Activated T-cell treated with anti-CD3 and anti-CD28 coated beads, Interleukin-2, amount 50 U/mL, for 4 hours (primary cell): ENCODE measurements around the gene VPS13A. TPM values are rescaled to one million over a fixed set of nuclear protein-coding genes. Genes with fewer than 3 reads are reported as not detected.
A peak's percentile ranks its signal among the peaks of the same experiment; 100 is the strongest.
"Not testable (repeated sequence)": the region's sequence is repeated elsewhere in the genome, so short reads cannot be mapped to it uniquely, and the experiment has no call there.

Experiments
- ATAC-seq, 2 donors: fragments of 200-7000 bp; cut with Tn5 transposase; one replicate each; pipeline ENCODE4 v1.10.0; 2021
- DNase-seq: peaks from one replicate; pipeline ENCODE4 v3.0.0-alpha.2; 2020
- H3K27me3 Mint-ChIP-seq: one replicate; pipeline ENCODE4 v1.8.0; 2021; ENCODE audit warnings: low read depth, mixed read lengths
- H3K36me3 Mint-ChIP-seq: one replicate; pipeline ENCODE4 v1.8.0; 2022; ENCODE audit warnings: mixed read lengths; ENCODE audit not compliant: insufficient read depth
- H3K4me1 Mint-ChIP-seq: one replicate; pipeline ENCODE4 v1.8.0; 2021; ENCODE audit warnings: low read depth, mixed read lengths
- H3K4me3 Mint-ChIP-seq: one replicate; pipeline ENCODE4 v1.8.0; 2021; ENCODE audit warnings: mild to moderate bottlenecking, moderate library complexity, mixed read lengths
- H3K9me3 Mint-ChIP-seq: one replicate; pipeline ENCODE4 v1.8.0; 2021; ENCODE audit warnings: mixed read lengths
- total RNA-seq, 3 donors: library from RNA; stranded (reverse); gene quantifications; one replicate each; pipeline ENCODE4 v1.2.1, GENCODE V29; 2021

Gene VPS13A
- total RNA-seq, 3 donors from 2014 or later, result 19.7 to 22.6 (median 20.8) TPM

DNA sequence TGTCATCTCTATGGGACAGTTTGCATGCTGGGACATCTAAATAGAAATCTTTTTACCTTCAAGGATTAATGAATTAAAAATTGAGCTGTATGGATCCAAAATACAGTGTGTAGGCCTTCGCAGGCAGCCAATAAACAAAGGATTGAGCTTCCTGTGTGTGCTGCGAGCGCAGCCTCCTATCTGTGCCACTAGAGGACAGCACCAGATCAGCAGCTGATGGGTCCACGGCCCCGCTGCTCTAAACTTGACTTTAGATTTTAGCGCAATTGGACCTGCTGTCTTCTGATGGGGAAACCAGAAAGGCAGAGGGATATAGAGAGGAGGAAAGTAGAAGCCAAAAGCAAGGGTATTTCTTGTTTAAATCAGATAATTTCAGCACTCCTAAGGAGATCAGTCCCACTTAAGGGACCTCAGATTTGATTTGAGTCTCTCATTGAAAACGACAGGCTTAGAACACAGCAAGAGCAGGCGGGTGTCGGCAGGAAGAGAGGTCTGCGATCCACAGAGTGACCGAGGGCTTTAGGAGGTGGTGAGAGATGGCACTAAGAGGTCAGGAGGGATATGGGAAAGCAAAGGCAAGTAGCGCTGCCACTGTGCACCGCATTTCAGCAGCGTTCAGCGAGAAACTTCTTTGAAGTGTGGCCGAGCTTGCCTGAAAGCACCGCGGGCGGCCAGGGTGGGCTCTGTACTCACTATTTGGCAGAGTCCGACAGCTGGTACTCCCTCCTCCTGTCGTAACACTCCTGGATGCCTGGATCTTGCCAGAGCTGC, 256.5 kb downstream of the VPS13A start:
- DNase-seq, result peak; percentile 30
- H3K4me3 Mint-ChIP-seq, result no peak overlapping the region
- H3K9me3 Mint-ChIP-seq, result no peaks in the 10 kb centered on the region
- peaks cover 3% of the 10 kb centered on the region for H3K4me1 Mint-ChIP-seq
- peaks cover 2% of the 10 kb centered on the region for H3K27me3 Mint-ChIP-seq
- ATAC-seq, result peak; percentile 90 to 92
- no peaks in the 10 kb centered on the region for H3K36me3 Mint-ChIP-seq

GRCh38 chr9:77435277-77435676, 257.9 kb downstream of the VPS13A start:
- DNase-seq, result no peak
- Mint-ChIP-seq H3K4me1 (peaks cover 3% of the 10 kb centered on the region), H3K36me3 (no peaks in the 10 kb centered on the region), H3K27me3 (peaks cover 2% of the 10 kb centered on the region), H3K9me3 (no peaks in the 10 kb centered on the region), H3K4me3 (no peak overlapping the region)
- ATAC-seq, result no peak

- ATAC-seq (no peak), DNase-seq (no peak)
- H3K9me3 Mint-ChIP-seq, result no peaks in the 10 kb centered on the region
- H3K4me3 Mint-ChIP-seq, result no peak overlapping the region
- H3K36me3 Mint-ChIP-seq, result no peaks in the 10 kb centered on the region
- H3K4me1 Mint-ChIP-seq, result peaks cover 3% of the 10 kb centered on the region
- H3K27me3 Mint-ChIP-seq, result peaks cover 4% of the 10 kb centered on the region
These were observed 258.4 kb downstream of the VPS13A start for GRCh38 chr9:77435688-77436087.

DNA sequence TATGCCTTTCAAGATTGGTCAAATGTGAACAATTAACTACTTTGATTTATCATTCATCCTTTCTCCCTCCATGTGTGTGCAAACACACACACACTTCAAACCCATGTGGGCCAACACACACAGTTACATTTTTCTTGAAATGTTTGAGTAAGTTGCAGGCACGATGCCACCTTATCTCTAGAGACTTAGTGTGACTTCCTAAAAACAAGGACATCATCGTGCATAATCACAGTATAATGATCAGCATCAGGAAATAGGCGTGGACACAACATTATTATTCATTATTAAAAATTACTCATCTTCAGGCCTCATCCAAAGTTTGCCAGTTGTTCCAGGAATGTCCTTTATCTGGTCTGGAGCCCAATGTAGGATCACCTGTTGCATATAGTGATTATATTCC, 261.3 kb downstream of the VPS13A start:
- ATAC-seq (no peak), DNase-seq (no peak)
- Mint-ChIP-seq H3K4me1 (peaks cover 3% of the 10 kb centered on the region), H3K4me3 (no peak overlapping the region), H3K9me3 (no peaks in the 10 kb centered on the region), H3K27me3 (peaks cover 4% of the 10 kb centered on the region), H3K36me3 (no peaks in the 10 kb centered on the region)

DNA sequence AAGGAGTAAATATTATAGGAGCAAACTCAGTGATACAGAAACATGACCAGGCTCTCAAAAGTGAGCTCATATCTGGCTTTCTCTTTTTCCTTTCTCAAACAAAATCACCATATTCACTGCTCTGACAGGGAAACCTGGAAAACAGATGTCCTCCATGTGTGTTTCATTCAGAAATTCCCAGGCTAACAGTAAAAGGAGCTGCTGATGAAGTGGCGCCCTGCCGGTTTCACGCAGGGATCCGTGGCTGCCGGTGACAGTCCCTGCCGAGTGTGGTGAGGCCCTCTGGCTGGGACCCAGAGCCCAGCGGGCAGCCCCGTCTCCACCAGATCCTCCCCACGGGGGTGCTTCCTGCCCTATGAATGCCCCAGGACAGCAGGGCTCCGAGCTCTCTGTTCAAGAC, 262.7 kb downstream of the VPS13A start:
- Mint-ChIP-seq H3K4me1 (no peaks in the 10 kb centered on the region), H3K9me3 (no peaks in the 10 kb centered on the region), H3K27me3 (peaks cover 5% of the 10 kb centered on the region), H3K36me3 (no peaks in the 10 kb centered on the region), H3K4me3 (no peak overlapping the region)
- no peak for DNase-seq
- no peak for ATAC-seq

- H3K36me3 Mint-ChIP-seq, H3K27me3 Mint-ChIP-seq, H3K4me3 Mint-ChIP-seq, H3K4me1 Mint-ChIP-seq, H3K9me3 Mint-ChIP-seq, DNase-seq, ATAC-seq: not testable (repeated sequence)
These were observed 263.8 kb downstream of the VPS13A start for GRCh38 chr9:77441124-77441523.

DNA sequence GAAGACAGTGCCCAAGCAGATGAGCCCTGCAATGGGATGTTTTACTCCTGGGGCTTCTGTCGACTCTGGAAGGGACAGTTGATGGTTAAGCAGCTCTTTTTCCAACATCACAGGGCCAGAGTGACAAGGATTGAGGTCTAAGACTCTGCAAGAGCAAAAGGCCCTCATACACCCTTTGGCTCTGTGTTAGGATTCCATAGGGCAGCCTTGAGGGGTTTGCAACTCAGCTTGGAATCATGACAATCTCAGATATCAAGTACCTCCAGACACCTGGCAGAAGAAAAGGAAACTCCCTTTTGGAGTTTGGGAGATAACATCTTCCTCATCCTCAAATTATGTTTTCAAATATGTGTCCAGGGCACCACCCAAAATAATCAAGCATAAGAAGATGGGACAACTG, 265.1 kb downstream of the VPS13A start:
- no peaks in the 10 kb centered on the region for H3K36me3 Mint-ChIP-seq
- no peak overlapping the region for H3K4me3 Mint-ChIP-seq
- H3K27me3 Mint-ChIP-seq, result peaks cover 3% of the 10 kb centered on the region
- DNase-seq, result no peak
- no peaks in the 10 kb centered on the region for H3K4me1 Mint-ChIP-seq
- peaks cover 3% of the 10 kb centered on the region for H3K9me3 Mint-ChIP-seq
- no peak for ATAC-seq

- Mint-ChIP-seq H3K4me1 (no peaks in the 10 kb centered on the region), H3K9me3 (peaks cover 13% of the 10 kb centered on the region), H3K4me3 (no peak overlapping the region), H3K27me3 (peaks cover 5% of the 10 kb centered on the region), H3K36me3 (no peaks in the 10 kb centered on the region)
- DNase-seq (no peak), ATAC-seq (no peak)
These were observed 270.3 kb downstream of the VPS13A start for GRCh38 chr9:77447646-77448045.

GRCh38 chr9:77449240-77450084, 272.1 kb downstream of the VPS13A start:
- Mint-ChIP-seq H3K4me1 (peaks cover 9% of the 10 kb centered on the region), H3K27me3 (peaks cover 5% of the 10 kb centered on the region), H3K36me3 (no peaks in the 10 kb centered on the region), H3K4me3 (no peak overlapping the region), H3K9me3 (peaks cover 13% of the 10 kb centered on the region)
- DNase-seq, result no peak
- ATAC-seq, result no peak

GRCh38 chr9:77450085-77450475, 272.7 kb downstream of the VPS13A start:
- peaks cover 9% of the 10 kb centered on the region for H3K4me1 Mint-ChIP-seq
- ATAC-seq (no peak), DNase-seq (no peak)
- peaks cover 13% of the 10 kb centered on the region for H3K9me3 Mint-ChIP-seq
- peaks cover 4% of the 10 kb centered on the region for H3K27me3 Mint-ChIP-seq
- H3K36me3 Mint-ChIP-seq, result no peaks in the 10 kb centered on the region
- H3K4me3 Mint-ChIP-seq, result no peak overlapping the region

DNA sequence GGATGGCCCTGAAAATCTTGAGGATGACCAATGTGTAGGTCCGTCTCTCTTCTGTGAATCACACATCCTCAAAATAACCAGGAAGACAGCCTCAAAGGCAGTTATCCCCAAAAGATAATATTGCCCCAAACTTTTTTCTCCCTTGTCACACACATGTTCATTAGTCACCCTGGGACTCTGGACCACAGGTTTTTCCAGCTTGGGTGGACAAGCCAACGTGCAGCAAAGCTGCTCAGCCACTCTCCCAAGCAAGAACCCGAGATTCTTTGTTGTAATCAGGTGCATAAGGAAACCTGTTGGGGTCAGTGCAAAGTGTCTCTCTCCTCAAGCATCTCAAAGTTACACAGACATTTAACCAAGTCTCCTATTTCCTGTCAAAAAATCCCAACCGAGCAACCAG, 274.2 kb downstream of the VPS13A start:
- no peak overlapping the region for H3K4me3 Mint-ChIP-seq

GRCh38 chr9:77453825-77454647, 276.7 kb downstream of the VPS13A start:
- Mint-ChIP-seq H3K4me3 (peak overlapping the region; percentile 72), H3K27me3 (peaks cover 4% of the 10 kb centered on the region), H3K4me1 (peaks cover 15% of the 10 kb centered on the region), H3K36me3 (no peaks in the 10 kb centered on the region), H3K9me3 (peaks cover 7% of the 10 kb centered on the region)
- DNase-seq (no peak), ATAC-seq (no peak)

More for the DNA sequence above, 274.2 kb downstream of the VPS13A start:
- peaks cover 4% of the 10 kb centered on the region for H3K27me3 Mint-ChIP-seq
- peaks cover 13% of the 10 kb centered on the region for H3K9me3 Mint-ChIP-seq
- DNase-seq, result no peak
- no peak for ATAC-seq
- H3K36me3 Mint-ChIP-seq, result no peaks in the 10 kb centered on the region
- H3K4me1 Mint-ChIP-seq, result peaks cover 9% of the 10 kb centered on the region

DNA sequence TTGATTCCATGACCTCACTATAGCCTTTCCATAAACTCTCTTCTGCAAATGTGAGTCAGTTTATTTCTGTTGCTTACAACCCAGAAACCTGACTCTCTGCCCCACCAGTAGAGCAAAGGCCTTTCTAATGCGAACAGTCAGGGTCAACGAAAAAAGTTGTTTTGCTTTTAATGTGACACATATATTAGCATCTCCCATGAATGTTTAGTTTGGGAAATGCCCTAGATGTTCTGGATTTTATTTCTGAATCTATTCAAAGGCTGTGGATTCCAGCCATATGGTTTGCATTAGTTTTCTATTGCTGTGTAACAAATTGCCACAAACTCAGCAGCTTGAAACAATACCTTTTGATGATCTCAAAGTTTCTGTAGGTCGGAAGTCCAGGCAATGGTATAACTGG, 277.3 kb downstream of the VPS13A start:
- no peaks in the 10 kb centered on the region for H3K36me3 Mint-ChIP-seq
- peaks cover 7% of the 10 kb centered on the region for H3K9me3 Mint-ChIP-seq
- ATAC-seq (no peak), DNase-seq (no peak)
- no peak overlapping the region for H3K4me3 Mint-ChIP-seq
- H3K4me1 Mint-ChIP-seq, result peaks cover 15% of the 10 kb centered on the region
- H3K27me3 Mint-ChIP-seq, result peaks cover 4% of the 10 kb centered on the region

- H3K27me3 Mint-ChIP-seq, result peaks cover 6% of the 10 kb centered on the region
- H3K4me3 Mint-ChIP-seq, result no peak overlapping the region
- H3K4me1 Mint-ChIP-seq, result peaks cover 15% of the 10 kb centered on the region
- DNase-seq (peak; percentile 23), ATAC-seq (no peak)
- H3K36me3 Mint-ChIP-seq, result no peaks in the 10 kb centered on the region
- H3K9me3 Mint-ChIP-seq, result peaks cover 4% of the 10 kb centered on the region
These were observed 278.1 kb downstream of the VPS13A start for GRCh38 chr9:77455312-77455927.
